ENCODE data around the gene THSD7B. TPM values are rescaled to one million over a fixed set of nuclear protein-coding genes. Genes with fewer than 3 reads are reported as not detected.

THSD7B gene
- total RNA-seq, 1 donor from 2014 or later = not detected

GRCh38 chr2:137185378-137186078, 420.2 kb downstream of the THSD7B start:
- intact Hi-C loops (cut with micrococcal nuclease) = no loop called here

GRCh38 chr2:137187216-137187615, 421.9 kb downstream of the THSD7B start:
- Mint-ChIP-seq H3K27me3 (no peaks in the 10 kb centered on the region), H3K27ac (no peak overlapping the region), H3K36me3 (ENCODE audit: low read depth) (no peaks in the 10 kb centered on the region), H3K4me3 (no peak overlapping the region), H3K9me3 (peaks cover 7% of the 10 kb centered on the region), H3K4me1 (no peaks in the 10 kb centered on the region)
- no peak for TF ChIP-seq CTCF (IDR thresholded peaks at IDR 0.05)
- ChIA-PET POLR2A (no interaction called here), CTCF (no interaction called here)
- ATAC-seq (ENCODE audit: low read depth) = no peak
- no peak for DNase-seq
- intact Hi-C loops (cut with micrococcal nuclease) = no loop called here

More at GRCh38 chr2:137185378-137186078, 420.2 kb downstream of the THSD7B start:
- Mint-ChIP-seq H3K36me3 (ENCODE audit: low read depth) (no peaks in the 10 kb centered on the region), H3K27me3 (no peaks in the 10 kb centered on the region), H3K4me1 (no peaks in the 10 kb centered on the region), H3K27ac (no peak overlapping the region), H3K4me3 (no peak overlapping the region), H3K9me3 (peaks cover 7% of the 10 kb centered on the region)
- DNase-seq (no peak), ATAC-seq (ENCODE audit: low read depth) (no peak)
- ChIA-PET POLR2A (no interaction called here), CTCF (no interaction called here)
- TF ChIP-seq CTCF (IDR thresholded peaks at IDR 0.05) = no peak

GRCh38 chr2:137190411-137191195, 425.3 kb downstream of the THSD7B start:
- POLR2A ChIA-PET = no interaction called here

GRCh38 chr2:137192366-137193310, 427.3 kb downstream of the THSD7B start:
- POLR2A ChIA-PET = no interaction called here
- Mint-ChIP-seq H3K4me3 (no peak overlapping the region), H3K27me3 (no peaks in the 10 kb centered on the region)

More at GRCh38 chr2:137190411-137191195, 425.3 kb downstream of the THSD7B start:
- H3K9me3 Mint-ChIP-seq = peaks cover 4% of the 10 kb centered on the region
- CTCF ChIA-PET = no interaction called here
- DNase-seq = no peak
- no peaks in the 10 kb centered on the region for H3K4me1 Mint-ChIP-seq
- no peaks in the 10 kb centered on the region for H3K27me3 Mint-ChIP-seq
- H3K27ac Mint-ChIP-seq = no peak overlapping the region
- no peaks in the 10 kb centered on the region for H3K36me3 Mint-ChIP-seq (ENCODE audit: low read depth)
- TF ChIP-seq CTCF (IDR thresholded peaks at IDR 0.05) = no peak
- no peak for ATAC-seq (ENCODE audit: low read depth)
- intact Hi-C loops (cut with micrococcal nuclease) = no loop called here
- H3K4me3 Mint-ChIP-seq = no peak overlapping the region

More at GRCh38 chr2:137192366-137193310, 427.3 kb downstream of the THSD7B start:
- CTCF ChIA-PET = no interaction called here
- H3K27ac Mint-ChIP-seq = no peak overlapping the region
- ATAC-seq (ENCODE audit: low read depth) (no peak), DNase-seq (no peak)
- H3K4me1 Mint-ChIP-seq = no peaks in the 10 kb centered on the region
- intact Hi-C loops (cut with micrococcal nuclease) = no loop called here
- no peaks in the 10 kb centered on the region for H3K36me3 Mint-ChIP-seq (ENCODE audit: low read depth)
- H3K9me3 Mint-ChIP-seq = no peaks in the 10 kb centered on the region
- TF ChIP-seq CTCF (IDR thresholded peaks at IDR 0.05) = no peak
